Endothelial cell (in vitro differentiated cells): ENCODE results near the gene DOK6. TPM values are rescaled to one million over a fixed set of nuclear protein-coding genes. Genes with fewer than 3 reads are reported as not detected.

Experiments used
- DNase-seq: peaks from one replicate; pipeline ENCODE4 v3.0.0; 2021; ENCODE audit warnings: low spot score
- H3K27ac Mint-ChIP-seq: one replicate; pipeline ENCODE4 v1.8.0; 2021; ENCODE audit warnings: mixed read lengths, inconsistent platforms; ENCODE audit not compliant: unreplicated experiment
- H3K27me3 Mint-ChIP-seq: one replicate; pipeline ENCODE4 v1.8.0; 2021; ENCODE audit warnings: mild to moderate bottlenecking, moderate library complexity, mixed read lengths, inconsistent platforms; ENCODE audit not compliant: unreplicated experiment
- H3K36me3 Mint-ChIP-seq: one replicate; pipeline ENCODE4 v1.8.0; 2021; ENCODE audit warnings: mild to moderate bottlenecking, low read depth, mixed read lengths, inconsistent platforms; ENCODE audit not compliant: unreplicated experiment
- H3K4me1 Mint-ChIP-seq: one replicate; pipeline ENCODE4 v1.8.0; 2021; ENCODE audit warnings: mild to moderate bottlenecking, mixed read lengths, inconsistent platforms; ENCODE audit not compliant: unreplicated experiment
- H3K4me3 Mint-ChIP-seq: one replicate; pipeline ENCODE4 v1.8.0; 2021; ENCODE audit warnings: mild to moderate bottlenecking, mixed read lengths, inconsistent platforms; ENCODE audit not compliant: unreplicated experiment
- H3K9me3 Mint-ChIP-seq: one replicate; pipeline ENCODE4 v1.8.0; 2021; ENCODE audit warnings: mixed read lengths, inconsistent platforms; ENCODE audit not compliant: unreplicated experiment
- total RNA-seq: library from RNA; stranded (reverse); fragmentation: NEBNext Ultra II Directional; extraction: Animal tissue kit (Norgen Biotek cat#: 25700); gene quantifications from one replicate; pipeline ENCODE4 v1.2.1, GENCODE V29; 2021; ENCODE audit not compliant: unreplicated experiment
- TF ChIP-seq, protein P1 (sequence below): fragments of 200-600 bp; sonication (generic); IDR thresholded peaks from one replicate; pipeline ENCODE4 v1.5.0; 2021; ENCODE audit warnings: antibody characterized with exemption; ENCODE audit not compliant: unreplicated experiment

Gene DOK6
- total RNA-seq, 1 donor from 2014 or later, result 2.2 TPM

DNA sequence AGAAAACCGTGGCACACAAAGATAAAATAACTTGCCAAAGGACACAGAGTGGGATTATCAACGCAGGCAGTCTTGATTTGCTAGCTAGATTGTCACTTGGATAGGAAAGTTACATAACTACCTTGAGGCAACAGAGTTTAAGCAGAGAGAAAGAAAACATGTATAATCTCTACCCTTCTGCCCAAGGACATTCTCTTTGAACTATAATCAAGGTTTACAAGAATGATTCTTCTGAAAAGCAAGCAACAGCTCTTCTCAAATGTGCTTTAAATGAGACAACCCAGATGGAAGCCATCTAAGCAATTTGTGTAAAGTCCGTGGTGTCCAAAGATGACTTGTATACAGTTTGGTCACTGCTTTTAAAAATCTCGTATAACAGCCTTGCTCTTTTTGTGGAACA is 369.6 kb downstream of the DOK6 start:
- no peaks in the 10 kb centered on the region for H3K9me3 Mint-ChIP-seq
- TF ChIP-seq, protein P1, sequence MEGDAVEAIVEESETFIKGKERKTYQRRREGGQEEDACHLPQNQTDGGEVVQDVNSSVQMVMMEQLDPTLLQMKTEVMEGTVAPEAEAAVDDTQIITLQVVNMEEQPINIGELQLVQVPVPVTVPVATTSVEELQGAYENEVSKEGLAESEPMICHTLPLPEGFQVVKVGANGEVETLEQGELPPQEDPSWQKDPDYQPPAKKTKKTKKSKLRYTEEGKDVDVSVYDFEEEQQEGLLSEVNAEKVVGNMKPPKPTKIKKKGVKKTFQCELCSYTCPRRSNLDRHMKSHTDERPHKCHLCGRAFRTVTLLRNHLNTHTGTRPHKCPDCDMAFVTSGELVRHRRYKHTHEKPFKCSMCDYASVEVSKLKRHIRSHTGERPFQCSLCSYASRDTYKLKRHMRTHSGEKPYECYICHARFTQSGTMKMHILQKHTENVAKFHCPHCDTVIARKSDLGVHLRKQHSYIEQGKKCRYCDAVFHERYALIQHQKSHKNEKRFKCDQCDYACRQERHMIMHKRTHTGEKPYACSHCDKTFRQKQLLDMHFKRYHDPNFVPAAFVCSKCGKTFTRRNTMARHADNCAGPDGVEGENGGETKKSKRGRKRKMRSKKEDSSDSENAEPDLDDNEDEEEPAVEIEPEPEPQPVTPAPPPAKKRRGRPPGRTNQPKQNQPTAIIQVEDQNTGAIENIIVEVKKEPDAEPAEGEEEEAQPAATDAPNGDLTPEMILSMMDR, result no peak
- no peak for DNase-seq
- H3K27ac Mint-ChIP-seq, result no peak overlapping the region
- H3K4me3 Mint-ChIP-seq, result no peak overlapping the region
- H3K4me1 Mint-ChIP-seq, result peaks cover 3% of the 10 kb centered on the region
- H3K36me3 Mint-ChIP-seq, result no peaks in the 10 kb centered on the region
- no peaks in the 10 kb centered on the region for H3K27me3 Mint-ChIP-seq

- Mint-ChIP-seq H3K36me3 (no peaks in the 10 kb centered on the region), H3K27me3 (no peaks in the 10 kb centered on the region), H3K4me3 (no peak overlapping the region), H3K9me3 (no peaks in the 10 kb centered on the region), H3K4me1 (no peaks in the 10 kb centered on the region), H3K27ac (no peak overlapping the region)
- TF ChIP-seq, protein P1, result no peak
- DNase-seq, result no peak
Observed at GRCh38 chr18:69774831-69775230, 374.1 kb downstream of the DOK6 start.

DNA sequence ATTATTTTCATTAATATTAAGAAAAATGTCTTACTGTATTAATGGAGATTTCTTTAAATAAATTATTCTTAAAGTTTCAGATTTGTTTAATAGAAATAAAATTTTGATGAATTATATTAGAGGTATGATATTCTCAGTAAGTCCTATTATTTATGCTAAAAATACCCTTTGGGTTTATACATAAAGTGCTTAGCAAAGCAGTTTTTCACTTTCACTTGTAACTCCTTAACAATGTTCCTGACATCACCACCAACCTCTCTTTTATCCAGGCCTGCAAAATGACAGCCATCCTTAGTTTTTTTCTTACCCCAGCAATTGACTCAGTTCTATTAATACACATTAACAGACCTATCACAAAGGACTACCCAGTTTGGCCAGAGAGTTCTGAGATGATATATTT is 376.6 kb downstream of the DOK6 start:
- Mint-ChIP-seq H3K9me3 (no peaks in the 10 kb centered on the region), H3K36me3 (no peaks in the 10 kb centered on the region), H3K27ac (no peak overlapping the region), H3K27me3 (no peaks in the 10 kb centered on the region), H3K4me1 (no peaks in the 10 kb centered on the region), H3K4me3 (no peak overlapping the region)
- TF ChIP-seq, protein P1, result no peak
- no peak for DNase-seq

DNA sequence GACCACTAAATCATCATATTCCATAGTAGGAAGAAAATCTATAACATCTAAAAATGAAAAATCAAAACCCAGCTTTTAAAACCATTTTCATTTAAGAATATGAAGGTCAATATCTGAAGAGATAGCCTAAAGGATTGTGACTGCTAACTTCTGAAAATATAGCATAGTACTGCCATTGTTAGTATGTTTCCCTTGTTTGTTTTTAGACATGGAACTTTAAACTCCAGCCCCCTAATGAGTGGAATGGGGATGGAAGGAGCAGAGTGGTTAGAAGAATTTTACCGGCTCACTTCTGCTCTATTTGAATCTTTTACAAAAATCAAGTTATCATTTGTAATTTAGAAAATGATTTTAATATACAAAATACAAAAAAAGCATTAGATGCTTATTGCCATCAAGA is 378.0 kb downstream of the DOK6 start:
- DNase-seq, result no peak
- Mint-ChIP-seq H3K36me3 (no peaks in the 10 kb centered on the region), H3K4me3 (no peak overlapping the region), H3K27me3 (no peaks in the 10 kb centered on the region), H3K9me3 (no peaks in the 10 kb centered on the region), H3K27ac (no peak overlapping the region), H3K4me1 (no peaks in the 10 kb centered on the region)
- TF ChIP-seq, protein P1, result no peak

DNA sequence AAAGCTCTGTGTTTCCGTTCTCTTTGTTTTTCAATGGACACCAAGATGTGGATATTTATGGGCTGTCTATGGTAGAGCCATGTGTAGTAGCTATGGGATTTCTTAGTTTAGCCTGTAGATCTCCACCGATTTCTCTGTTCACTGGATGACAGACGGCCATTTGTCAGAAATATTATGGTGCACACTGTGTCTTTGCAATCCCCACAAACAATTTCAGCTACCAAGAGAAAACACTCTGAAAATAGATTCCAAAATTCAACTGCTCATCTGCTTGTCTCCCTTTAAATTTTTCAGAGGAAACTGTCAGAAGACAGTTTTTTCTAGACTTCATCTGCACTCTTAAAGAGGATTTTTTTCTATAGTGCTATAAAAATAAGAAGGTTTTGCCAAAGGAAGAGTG is 380.2 kb downstream of the DOK6 start:
- Mint-ChIP-seq H3K4me3 (no peak overlapping the region), H3K4me1 (no peaks in the 10 kb centered on the region), H3K9me3 (no peaks in the 10 kb centered on the region), H3K27ac (no peak overlapping the region), H3K27me3 (no peaks in the 10 kb centered on the region), H3K36me3 (no peaks in the 10 kb centered on the region)
- no peak for DNase-seq
- TF ChIP-seq, protein P1, result no peak
